Lung (tissue), 12 donors: ENCODE results near the gene FAM149A. TPM values are rescaled to one million over a fixed set of nuclear protein-coding genes. Genes with fewer than 3 reads are reported as not detected.

ENCODE experiments used
- ATAC-seq: fragments of 200-7000 bp; cut with Tn5 transposase; one replicate; pipeline ENCODE4 v1.9.1; 2020; ENCODE audit warnings: moderate number of reproducible peaks; ENCODE audit not compliant: insufficient read depth, low FRiP score
- DNase-seq, 3 donors: peaks; one replicate each; pipeline ENCODE4 v3.0.0-alpha.2; 2013 to 2017
- H3K27ac ChIP-seq, 2 donors: one replicate each; pipeline ENCODE4 v1.5.1; 2013; ENCODE audit warnings: mild to moderate bottlenecking in 2 of 2, moderate library complexity in 2 of 2, control low read depth in 1 of 2, inconsistent platforms in 1 of 2, low read depth in 1 of 2, low read length in 1 of 2
- H3K27me3 ChIP-seq, 3 donors: one replicate each; pipeline ENCODE4 v1.5.1; 2013; ENCODE audit warnings: low read length in 2 of 3; ENCODE audit not compliant: control insufficient read depth in 3 of 3, insufficient read depth in 3 of 3
- H3K36me3 ChIP-seq, 4 donors: one replicate each; pipeline ENCODE4 v1.5.1; 2013; ENCODE audit warnings: low read length in 4 of 4, mild to moderate bottlenecking in 1 of 4, moderate library complexity in 1 of 4; ENCODE audit not compliant: control insufficient read depth in 4 of 4, insufficient read depth in 4 of 4
- H3K4me1 ChIP-seq, 5 donors: one replicate each; pipeline ENCODE4 v1.5.1; 2013; ENCODE audit warnings: low read length in 5 of 5, mild to moderate bottlenecking in 2 of 5, moderate library complexity in 1 of 5; ENCODE audit not compliant: control insufficient read depth in 5 of 5, insufficient read depth in 5 of 5
- H3K4me3 ChIP-seq: one replicate; pipeline ENCODE4 v1.5.1; 2013; ENCODE audit warnings: mild to moderate bottlenecking, control low read depth, moderate library complexity
- H3K9ac ChIP-seq, 2 donors: one replicate each; pipeline ENCODE4 v1.5.1; 2013; ENCODE audit warnings: low read length in 2 of 2, control low read depth in 1 of 2; ENCODE audit not compliant: insufficient read depth in 1 of 2
- H3K9me3 ChIP-seq, 4 donors: one replicate each; pipeline ENCODE4 v1.5.1; 2013; ENCODE audit warnings: low read length in 3 of 4, mild to moderate bottlenecking in 1 of 4, moderate library complexity in 1 of 4; ENCODE audit not compliant: control insufficient read depth in 4 of 4, insufficient read depth in 3 of 4
- CTCF ChIP-seq: IDR thresholded peaks from 2 replicates; pipeline ENCODE4 v1.5.1; 2012; ENCODE audit warnings: mild to moderate bottlenecking; ENCODE audit errors: control extremely low read depth, extremely low read depth
- WGBS, 2 donors: extraction: QIAGEN DNeasy Blood & Tissue Kit; methylation state at CpG; one replicate each; pipeline ENCODE4 v1.1.7; 2013; 5-methylcytosine and 5-hydroxymethylcytosine counted together
- polyA plus RNA-seq, 2 donors: library from polyadenylated mRNA; stranded (reverse); fragments of 200-250 nt; gene quantifications; one replicate each; pipeline ENCODE4 v1.2.1, GENCODE V29; 2013
- total RNA-seq, 2 donors: library from RNA; depleted of rRNA in 1 of 2; stranded (reverse); fragments of >200 nt in 1 of 2; gene quantifications; one replicate each; pipeline ENCODE4 v1.2.1, GENCODE V29; 2014 to 2021
- donor health status: control.
- donor health status: control.
- donor health status: Bipolar disorder and iron deficiency.
- donor health status: healthy.
- donor health status: DM: yes; HTN: yes; CAD: no.

FAM149A gene
- total and polyA plus RNA-seq, 4 donors: 2.5 to 14.8 (median 13.0) TPM

GRCh38 chr4:186158966-186159365, 54.5 kb downstream of the FAM149A start:
- Histone ChIP-seq H3K9ac (no peak overlapping the region), H3K4me1 (peaks cover 0 to 3% (median 0%) of the 10 kb centered on the region in 5 donors), H3K27ac (no peak overlapping the region), H3K36me3 (peaks cover 0 to 41% (median 21%) of the 10 kb centered on the region in 4 donors), H3K4me3 (no peak overlapping the region), H3K27me3 (no peaks in the 10 kb centered on the region), H3K9me3 (no peaks in the 10 kb centered on the region)
- ATAC-seq (no peak), DNase-seq (no peak)
- WGBS, 2 donors: 85 to 92% methylated on average over 5 of the region's 5 CpGs
- TF ChIP-seq CTCF: no peak

- Histone ChIP-seq H3K9ac (no peak overlapping the region), H3K27ac (no peak overlapping the region), H3K4me3 (no peak overlapping the region), H3K36me3 (peaks cover 0 to 41% (median 22%) of the 10 kb centered on the region in 4 donors), H3K4me1 (peaks cover 0 to 3% (median 0%) of the 10 kb centered on the region in 5 donors), H3K27me3 (no peaks in the 10 kb centered on the region), H3K9me3 (no peaks in the 10 kb centered on the region)
- TF ChIP-seq CTCF: no peak
- WGBS, 2 donors: 90% methylated on average over 6 of the region's 6 CpGs
- DNase-seq (no peak), ATAC-seq (no peak)
Observed at GRCh38 chr4:186159613-186160012, 55.1 kb downstream of the FAM149A start.

- Histone ChIP-seq H3K36me3 (peaks cover 0 to 39% (median 18%) of the 10 kb centered on the region in 4 donors), H3K27me3 (no peaks in the 10 kb centered on the region), H3K4me3 (no peak overlapping the region), H3K4me1 (peaks cover 0 to 3% (median 0%) of the 10 kb centered on the region in 5 donors), H3K9me3 (no peaks in the 10 kb centered on the region), H3K9ac (no peak overlapping the region), H3K27ac (no peak overlapping the region)
- WGBS, 2 donors: 81% methylated on average over 6 of the region's 6 CpGs
- TF ChIP-seq CTCF: no peak
- DNase-seq (no peak), ATAC-seq (no peak)
Observed at GRCh38 chr4:186161138-186161537, 56.6 kb downstream of the FAM149A start.
